Activated CD8-positive, alpha-beta memory T cell treated with anti-CD3 and anti-CD28 coated beads for 24 hours (primary cell): ENCODE results near the gene HEMGN.

Experiments used
- DNase-seq: peaks from one replicate; pipeline ENCODE4 v3.0.0-alpha.2; 2020

The HEMGN gene

GRCh38 chr9:97928986-97929604 is 8.9 kb downstream of the HEMGN start:
- no peak for DNase-seq

GRCh38 chr9:97925497-97926334 is 12.3 kb downstream of the HEMGN start:
- DNase-seq: no peak

GRCh38 chr9:97924386-97924785 is 13.6 kb downstream of the HEMGN start:
- DNase-seq: no peak

- peak; percentile 85 for DNase-seq
Measured at GRCh38 chr9:97923529-97924108, 14.4 kb downstream of the HEMGN start.

- peak; percentile 100 for DNase-seq
Measured at GRCh38 chr9:97921959-97922724, 15.8 kb downstream of the HEMGN start, which contains the start of gene TRMO. TRMO (minus strand) TSS chr9:97922500; CDS start chr9:97922493, 7 bp downstream.

- no peak for DNase-seq
Measured at GRCh38 chr9:97919217-97919813, 18.7 kb downstream of the HEMGN start.

GRCh38 chr9:97918611-97919010 is 19.4 kb downstream of the HEMGN start:
- no peak for DNase-seq

GRCh38 chr9:97911970-97912369 is 26.0 kb downstream of the HEMGN start:
- no peak for DNase-seq

- DNase-seq: no peak
Measured at GRCh38 chr9:97911528-97911927, 26.4 kb downstream of the HEMGN start.

- no peak for DNase-seq
Measured at GRCh38 chr9:97910357-97910756, 27.6 kb downstream of the HEMGN start.

- no peak for DNase-seq
Measured at GRCh38 chr9:97908705-97909104, 29.3 kb downstream of the HEMGN start.

GRCh38 chr9:97907632-97908031 is 30.3 kb downstream of the HEMGN start:
- no peak for DNase-seq

GRCh38 chr9:97907046-97907445 is 30.9 kb downstream of the HEMGN start:
- no peak for DNase-seq

GRCh38 chr9:97906236-97906831 is 31.6 kb downstream of the HEMGN start:
- DNase-seq: no peak

GRCh38 chr9:97905228-97905627 is 32.7 kb downstream of the HEMGN start:
- no peak for DNase-seq

- no peak for DNase-seq
Measured at GRCh38 chr9:97904725-97905124, 33.2 kb downstream of the HEMGN start.

GRCh38 chr9:97903177-97903576 is 34.8 kb downstream of the HEMGN start:
- no peak for DNase-seq

- DNase-seq: no peak
Measured at GRCh38 chr9:97900738-97901565, 37.0 kb downstream of the HEMGN start.

- no peak for DNase-seq
Measured at GRCh38 chr9:97900103-97900737, 37.8 kb downstream of the HEMGN start.

- no peak for DNase-seq
Measured at GRCh38 chr9:97895695-97896332, 42.2 kb downstream of the HEMGN start.
